Fibroblast of skin of back (primary cell): ENCODE measurements around the gene TRERF1.
A peak's percentile ranks its signal among the peaks of the same experiment; 100 is the strongest.
"Not testable (repeated sequence)": the region's sequence is repeated elsewhere in the genome, so short reads cannot be mapped to it uniquely, and the experiment has no call there.

Experiments used
- DNase-seq: peaks from one replicate; pipeline ENCODE4 v3.0.0-alpha.2; 2013

TRERF1 gene

DNA sequence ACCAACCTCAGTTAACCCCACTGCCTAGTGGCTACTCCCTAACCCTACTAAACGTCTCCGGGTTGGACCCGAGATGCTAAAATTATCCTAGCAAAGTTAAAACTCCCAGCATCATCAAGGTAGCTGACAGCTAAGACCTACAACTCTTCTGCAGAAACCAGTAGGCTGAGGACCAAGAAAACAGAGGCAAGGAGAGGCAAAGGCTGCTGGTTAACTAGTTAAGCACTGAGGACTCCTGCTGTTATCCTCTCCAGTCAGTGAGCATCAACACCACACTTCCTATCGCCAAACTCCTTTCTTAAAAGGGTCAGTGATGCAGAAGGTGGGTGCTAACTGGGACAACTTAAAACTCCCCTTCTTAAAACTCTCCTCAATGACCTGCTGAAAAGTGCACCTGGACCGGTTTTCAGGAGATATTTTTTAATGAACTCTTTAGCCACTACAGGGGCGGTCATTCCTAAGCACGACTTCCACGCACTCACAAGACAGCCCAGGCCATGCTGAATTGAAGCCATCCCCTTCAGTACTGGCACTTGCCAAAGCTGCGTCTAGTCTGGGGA is 1.7 kb downstream of the TRERF1 start:
- peak; percentile 36 for DNase-seq

DNA sequence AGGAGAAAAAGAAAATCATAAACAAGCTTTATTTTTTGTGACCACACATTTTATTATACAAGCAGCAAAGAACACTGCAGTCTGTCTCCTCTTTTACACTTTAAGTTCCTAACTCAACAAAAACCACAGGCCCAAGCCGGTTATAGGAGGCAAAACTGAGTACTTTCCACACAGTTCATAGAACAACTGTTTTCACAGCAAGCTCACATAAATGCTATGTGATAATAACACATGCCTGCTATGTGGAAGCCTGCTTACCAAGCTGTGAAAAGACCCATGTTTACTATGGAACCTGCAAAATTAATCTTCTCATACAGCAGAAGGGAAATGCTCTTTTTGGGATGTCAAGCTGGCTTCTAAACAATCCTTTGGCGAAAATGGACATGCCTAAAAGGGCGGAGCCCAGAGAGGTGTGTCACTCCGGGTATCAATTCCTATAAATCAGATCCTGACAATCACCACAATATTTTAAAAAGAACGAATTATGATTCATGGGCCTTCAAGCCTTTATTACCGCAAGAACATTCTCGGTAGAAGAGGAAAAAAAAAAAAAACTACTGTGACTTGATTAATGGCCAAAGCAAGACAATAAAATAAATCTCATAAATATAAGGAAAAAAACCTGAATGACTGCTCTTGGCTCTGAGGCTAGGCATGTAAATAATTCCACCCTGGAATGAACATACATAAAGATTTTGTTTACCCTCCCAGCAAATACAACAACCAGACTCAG is 2.6 kb downstream of the TRERF1 start:
- no peak for DNase-seq

DNA sequence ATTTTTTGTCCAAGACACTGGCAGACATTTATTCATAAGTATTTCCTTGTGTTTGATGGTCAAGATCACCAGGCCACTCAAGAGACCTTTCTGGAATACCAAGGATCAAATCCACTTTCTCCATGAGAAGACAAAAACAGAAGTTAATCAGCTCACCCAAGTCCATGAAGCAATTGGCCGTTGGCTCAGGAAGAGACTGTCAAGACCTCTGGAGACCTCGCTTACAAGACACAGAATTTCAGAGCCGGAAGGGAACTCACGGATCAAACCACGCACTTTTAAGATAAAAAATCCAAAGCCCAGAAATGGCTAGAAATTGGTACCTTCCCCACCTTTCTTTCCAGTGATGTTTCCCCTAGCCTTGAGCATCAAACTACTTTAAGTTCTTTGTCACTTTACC is 3.3 kb downstream of the TRERF1 start:
- no peak for DNase-seq

DNA sequence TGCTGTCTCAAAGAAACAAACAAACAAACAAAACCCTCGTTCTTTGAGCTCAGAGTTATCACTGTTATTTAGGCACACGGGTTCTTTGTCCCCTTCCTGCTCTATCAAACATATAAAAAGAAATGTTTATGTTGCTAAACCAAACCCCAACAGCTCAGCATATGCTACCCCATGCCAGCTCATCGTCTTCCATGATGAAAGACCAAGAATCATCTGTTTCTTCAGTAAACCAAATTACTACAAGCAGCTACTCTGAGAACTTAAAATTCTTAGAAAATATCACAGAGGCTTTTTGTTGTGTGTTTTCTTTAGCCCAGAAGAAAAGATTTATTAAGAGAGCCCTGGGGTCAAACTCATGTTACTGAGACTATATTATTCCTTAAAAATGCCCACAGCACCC is 4.7 kb downstream of the TRERF1 start:
- no peak for DNase-seq

DNA sequence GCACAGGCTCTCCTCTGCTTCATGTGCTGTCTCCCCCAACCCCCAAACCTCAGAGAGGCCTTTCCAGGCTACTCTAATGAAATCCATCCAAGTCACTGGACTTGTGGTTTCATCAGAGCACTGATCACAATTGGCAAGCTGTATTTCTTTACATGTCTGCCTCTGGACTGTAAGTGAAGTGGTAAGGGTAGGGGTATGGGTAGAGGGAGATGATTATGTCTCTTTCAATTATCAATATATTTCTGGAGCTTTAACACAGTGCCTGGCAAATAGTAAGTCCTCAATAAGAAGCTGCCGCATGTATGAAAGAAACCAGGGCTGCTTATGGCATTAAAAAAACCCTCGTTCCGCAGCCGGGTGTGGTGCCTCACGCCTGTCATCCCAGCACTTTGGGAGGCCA is 5.4 kb downstream of the TRERF1 start:
- DNase-seq: no peak

DNA sequence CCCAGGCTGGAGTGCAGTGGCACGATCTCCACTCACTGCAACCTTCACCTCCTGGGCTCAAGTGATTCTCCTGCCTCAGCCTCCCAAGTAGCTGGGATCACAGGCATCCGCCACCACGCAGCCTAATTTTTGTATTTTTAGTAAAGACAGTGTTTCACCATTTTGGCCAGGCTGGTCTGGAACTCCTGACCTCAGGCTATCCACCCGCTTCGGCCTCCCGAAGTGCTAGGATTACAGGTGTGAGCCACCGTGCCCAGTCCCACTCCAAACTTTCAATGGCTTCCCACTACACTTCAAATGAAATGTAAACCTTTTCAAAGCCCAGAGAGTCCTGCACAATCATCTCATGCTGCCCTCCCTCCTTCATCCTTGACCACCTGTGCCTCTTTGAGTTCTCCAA is 5.8 kb downstream of the TRERF1 start:
- DNase-seq: not testable (repeated sequence)

DNA sequence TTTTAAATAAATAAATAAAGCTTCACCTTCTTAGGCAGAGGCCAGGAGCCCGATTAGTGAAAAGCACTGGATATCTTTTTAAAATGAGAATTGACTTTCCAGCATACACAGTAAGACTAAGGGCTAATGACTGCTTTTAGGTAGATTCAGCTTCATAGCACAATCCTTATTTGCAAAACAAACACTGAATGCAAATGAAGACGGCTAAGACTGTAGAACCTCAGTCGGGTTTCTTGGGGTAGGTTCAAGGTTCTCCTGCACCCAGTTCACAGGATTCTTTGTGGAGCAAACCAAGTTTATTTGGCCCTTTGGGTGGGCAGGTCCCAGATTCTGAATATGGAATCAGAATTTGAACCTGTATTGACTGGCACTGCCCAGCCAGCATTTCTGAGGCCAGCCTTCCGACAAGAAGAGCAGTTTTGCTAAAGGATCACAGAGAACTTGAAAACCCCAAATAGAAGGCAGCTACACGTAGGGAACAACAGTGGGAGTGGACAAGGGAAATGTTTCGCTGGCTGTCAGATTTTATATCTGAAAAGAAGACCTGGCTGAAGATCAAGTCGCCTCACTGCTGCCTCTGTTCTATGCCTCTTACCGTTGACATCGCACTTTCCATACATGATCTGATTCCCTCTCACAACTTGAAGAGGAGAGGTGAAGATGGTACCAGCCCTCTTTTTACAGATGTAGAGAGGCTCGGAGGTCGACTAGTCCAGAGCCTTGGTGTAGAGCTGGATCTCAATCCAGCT is 8.2 kb downstream of the TRERF1 start:
- DNase-seq: no peak

DNA sequence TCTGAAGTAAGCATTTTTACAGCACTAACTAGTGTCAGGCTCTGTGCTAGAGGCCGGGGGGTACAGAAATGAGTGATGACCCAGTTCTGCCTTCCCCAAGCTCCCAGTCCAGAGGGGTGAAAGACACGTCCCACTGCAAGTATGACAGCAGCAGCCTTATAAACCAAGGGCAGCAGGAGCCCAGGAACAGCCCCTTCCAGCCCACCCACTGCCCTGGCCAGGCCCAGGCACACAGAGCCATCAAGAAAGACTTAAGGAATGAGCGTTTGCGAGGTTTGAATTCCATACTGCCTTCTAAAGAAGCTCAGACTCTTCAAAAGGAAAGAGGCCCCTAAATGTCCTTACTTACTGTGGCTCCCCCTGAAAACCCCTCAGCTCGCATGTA is 10.0 kb downstream of the TRERF1 start:
- peak; percentile 62 for DNase-seq

DNA sequence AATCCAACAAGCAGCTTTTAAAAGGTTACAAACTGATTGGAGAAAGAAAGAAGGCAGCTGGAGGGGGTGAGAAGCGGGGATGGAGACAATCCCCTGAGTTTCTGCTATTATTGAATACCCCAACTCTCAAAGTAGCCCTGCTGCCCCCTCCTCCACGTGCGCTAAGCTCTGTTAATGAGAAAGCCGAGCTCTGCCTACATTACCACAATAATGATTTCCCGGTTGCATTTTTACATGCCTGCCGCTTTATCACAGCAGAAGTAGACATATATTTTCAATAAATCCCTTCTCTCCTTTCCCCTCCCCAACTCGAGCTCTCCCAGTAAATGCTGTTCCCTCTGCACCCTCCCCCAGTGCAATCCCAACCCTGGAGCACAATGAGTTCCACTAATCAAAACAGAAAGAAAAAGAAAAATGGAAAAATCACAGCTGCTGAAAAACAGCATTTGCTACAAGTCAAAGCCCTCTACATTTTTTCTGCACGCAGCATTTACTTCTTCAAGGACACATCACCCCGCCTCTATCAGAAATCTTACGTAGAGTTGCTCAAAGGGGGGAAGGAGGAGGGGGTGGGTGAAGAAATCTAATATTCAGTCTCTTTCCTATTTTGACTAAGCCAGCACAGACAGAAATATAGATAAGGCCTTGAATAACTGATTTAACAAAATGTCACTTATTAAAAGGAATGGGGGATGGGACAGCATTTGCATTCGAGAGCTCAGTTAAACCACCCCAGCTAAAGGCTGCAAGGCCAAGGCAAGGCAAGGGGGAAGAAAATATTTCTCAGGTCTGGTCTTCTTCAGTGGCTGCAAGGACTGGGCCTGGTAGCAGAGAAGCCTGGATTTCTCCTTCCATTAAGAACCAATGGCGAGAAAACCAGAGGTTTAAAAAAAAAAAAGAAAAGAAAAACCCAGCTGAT is 10.7 kb downstream of the TRERF1 start:
- peak; percentile 50 for DNase-seq

DNA sequence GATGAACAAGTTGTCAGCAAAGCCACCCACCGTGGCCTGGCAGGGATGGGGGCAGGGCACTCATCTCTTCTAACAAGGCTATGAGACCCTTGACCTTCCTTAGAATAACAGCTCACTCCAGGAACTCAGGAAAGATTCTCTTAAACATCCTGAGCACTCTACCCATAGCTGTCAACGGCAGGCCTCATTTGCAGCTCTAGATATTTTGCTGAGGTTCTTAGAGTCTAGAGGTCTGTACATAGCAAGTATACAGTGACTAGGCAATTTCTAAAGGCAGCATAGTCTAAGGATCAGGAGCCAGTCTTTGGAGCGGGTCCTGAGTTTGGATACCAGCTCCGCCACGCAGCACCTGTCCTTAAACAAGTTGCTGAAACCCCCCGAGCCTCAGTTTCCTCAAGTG is 11.7 kb downstream of the TRERF1 start:
- DNase-seq: no peak

DNA sequence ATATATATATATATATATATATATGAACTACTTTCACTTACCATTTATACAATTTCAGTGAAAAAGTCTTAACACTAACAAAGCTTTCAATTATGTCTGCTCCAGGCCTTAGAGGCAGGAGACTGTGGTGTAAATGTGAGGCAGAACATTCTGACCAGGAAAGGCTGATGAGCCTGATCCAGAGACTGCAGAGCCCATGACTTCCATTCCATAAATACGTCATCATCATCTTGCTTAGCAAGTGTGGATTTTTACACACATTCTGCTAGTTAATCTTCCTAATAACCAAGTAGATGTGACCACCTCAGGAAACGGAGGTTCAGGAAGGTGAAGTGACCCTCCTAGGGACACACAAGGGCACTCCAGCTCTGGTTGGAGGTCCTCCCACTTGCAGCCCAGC is 14.9 kb downstream of the TRERF1 start:
- peak; percentile 40 for DNase-seq

DNA sequence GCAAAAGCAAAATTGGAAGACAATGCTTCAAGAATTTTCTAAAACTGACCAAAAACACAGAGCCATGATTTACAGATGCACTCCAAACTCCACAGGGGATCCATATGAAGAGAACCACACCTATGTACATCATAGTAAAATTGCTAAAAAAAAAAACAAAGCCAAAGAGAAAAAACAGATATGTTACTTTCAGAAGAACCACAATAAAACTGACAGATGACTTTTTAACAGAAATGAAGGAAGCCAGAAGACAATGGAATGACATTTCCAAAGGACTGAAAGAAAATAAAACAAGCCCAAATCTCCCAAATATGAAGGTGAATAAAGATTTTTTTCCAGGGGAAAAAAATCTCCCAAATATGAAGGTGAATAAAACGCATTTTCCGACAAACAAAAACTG is 17.5 kb downstream of the TRERF1 start:
- DNase-seq: no peak

DNA sequence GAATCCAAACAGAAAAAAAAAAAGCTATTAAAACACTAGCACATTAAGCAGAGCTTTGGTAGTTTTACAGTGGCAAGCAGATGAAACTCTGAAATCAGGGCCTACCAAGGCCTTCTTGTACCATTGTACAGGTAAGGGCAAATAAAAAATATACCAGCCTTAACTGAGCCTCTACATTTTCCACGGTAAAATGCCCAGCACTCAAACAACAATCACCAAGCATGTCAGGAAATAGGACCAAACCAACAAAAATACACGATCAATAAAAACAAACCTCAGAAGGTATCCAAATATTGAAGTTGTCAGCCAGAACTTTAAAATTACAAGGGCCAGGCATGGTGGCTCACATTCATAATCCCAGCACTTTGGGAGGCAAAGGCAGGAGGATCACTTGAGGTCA is 18.3 kb downstream of the TRERF1 start:
- DNase-seq: no peak

DNA sequence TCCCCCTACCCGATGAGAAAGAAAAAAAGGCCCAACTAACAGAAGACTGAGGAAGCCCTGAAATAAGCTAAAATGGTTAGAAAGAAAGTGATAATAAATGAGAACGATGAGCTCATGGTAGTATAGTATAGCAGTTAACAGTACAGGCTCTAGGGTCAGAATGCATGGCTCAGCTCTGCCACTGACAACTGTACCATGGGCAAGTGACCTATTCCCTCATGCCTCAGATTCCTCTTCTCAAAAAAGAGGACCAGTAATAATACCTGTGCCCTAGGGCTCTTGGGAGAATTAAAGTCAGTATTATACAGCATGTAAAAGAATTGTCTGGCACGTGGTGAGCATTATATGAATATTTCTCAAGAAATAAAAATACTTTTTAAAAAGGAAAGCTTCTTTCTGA is 19.8 kb downstream of the TRERF1 start:
- no peak for DNase-seq

DNA sequence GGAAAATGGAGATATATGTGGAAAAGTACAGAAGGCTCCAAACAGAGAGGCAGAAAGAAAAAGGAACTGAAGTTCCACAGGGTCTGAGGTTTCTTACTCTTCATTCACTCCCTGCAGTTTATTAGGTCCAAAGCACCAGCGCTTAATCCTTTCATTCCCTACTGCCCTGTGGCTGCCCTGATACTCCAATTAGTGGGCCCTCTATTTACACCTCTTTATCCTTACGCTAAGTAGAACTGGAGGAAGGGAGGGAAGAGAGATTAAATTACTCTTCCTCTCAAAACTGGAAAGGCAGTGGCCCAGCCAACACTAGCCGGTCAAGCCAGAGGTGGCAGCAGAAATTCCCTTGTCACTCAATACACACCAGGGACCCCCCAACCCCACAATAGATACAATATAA is 20.4 kb downstream of the TRERF1 start:
- no peak for DNase-seq

DNA sequence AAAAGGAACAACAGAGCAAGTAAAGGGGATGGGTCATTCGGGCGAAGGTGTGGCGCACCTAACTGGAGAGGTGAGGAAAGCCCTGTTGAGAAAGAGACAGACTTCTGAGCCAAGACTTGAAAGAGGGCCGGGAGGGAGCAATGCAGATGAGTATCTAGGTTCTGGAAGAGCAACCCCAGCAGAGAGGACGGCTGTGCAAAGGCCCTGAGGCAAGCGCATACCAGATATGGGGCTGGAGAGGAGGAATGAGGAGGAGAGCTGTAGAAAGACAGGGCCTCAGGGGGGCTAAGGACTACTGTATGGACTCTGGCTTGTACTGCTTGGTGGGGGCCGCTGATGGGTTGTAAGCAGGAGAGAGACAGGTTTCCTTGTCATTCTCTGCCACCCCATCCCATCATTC is 21.9 kb downstream of the TRERF1 start:
- DNase-seq: no peak

DNA sequence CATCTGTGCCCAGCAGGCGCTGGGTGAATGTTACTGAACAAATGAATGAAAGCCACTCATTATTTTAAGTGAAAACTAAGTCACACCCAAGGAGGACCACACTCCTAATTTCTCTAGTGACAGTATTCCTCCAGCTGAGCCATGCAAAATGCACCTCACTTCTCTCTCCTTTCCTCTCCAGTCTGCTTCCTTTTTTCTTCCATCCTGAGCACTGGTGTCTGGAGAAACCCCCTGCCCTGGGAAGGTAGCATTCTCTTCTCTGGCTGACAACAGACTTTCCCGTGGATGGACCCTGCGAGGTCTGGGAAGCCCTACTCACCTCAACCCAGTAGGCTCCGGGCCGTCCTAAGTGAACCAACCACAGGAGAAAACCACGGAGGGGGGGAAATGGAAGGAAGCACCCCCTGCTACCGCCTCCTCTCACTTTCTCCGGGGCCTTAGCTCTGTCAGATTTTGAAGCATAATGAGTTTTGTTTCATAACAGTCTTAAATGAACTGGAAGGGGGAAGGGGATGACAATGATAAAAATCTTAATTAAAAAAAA is 22.6 kb downstream of the TRERF1 start:
- DNase-seq: no peak

DNA sequence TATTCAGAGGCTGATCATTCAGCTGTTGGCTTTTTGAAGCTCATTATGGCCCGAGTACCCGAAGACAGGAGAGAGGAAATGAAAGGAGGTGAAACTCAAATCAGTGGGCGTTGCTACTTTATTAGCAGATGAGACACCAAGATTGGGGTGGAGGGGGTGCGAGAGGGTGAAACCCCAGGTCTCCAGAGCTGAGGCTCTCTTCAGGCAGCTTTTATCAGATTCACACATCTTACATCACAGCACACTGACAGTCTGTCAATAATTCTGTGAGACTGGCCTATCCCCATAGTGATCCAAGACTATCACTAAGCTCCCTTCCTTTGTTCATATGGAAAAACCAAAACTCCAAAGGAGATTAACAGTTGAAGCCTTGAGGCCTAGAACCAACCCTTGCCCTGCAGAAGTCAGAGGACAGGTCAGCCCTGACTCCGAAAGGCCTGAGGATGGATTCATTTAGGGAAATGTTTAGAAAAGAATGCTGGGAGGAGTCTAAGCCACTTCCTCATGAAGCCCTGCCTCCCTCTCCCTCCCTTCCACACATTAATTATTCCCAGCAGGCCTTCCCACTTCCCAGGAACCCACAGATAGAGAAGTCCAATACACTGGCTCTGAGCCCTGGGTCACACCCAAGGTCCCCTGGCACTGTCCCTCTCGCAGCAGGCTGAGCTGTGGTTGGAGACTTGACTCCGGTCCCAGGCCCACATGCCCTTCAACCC is 23.2 kb downstream of the TRERF1 start:
- peak; percentile 62 for DNase-seq

DNA sequence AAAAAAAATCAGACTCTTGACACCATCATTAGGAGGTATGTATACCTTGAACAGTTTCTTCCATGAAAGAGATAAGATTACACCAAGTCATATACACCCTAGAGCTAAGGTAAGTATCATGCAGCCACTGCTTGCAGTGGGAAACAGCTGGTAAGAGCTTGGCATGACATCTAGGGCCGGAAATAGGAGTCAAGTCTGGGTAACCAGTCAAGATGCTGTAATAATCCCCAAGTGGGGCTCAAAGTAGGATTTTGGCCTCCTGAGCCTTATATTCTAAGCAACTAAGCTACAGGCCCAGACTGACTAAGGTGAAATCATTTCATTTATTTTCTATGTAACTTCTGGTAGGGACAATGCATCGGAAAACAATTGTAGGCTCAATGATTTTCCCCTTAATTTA is 23.9 kb downstream of the TRERF1 start:
- DNase-seq: no peak

DNA sequence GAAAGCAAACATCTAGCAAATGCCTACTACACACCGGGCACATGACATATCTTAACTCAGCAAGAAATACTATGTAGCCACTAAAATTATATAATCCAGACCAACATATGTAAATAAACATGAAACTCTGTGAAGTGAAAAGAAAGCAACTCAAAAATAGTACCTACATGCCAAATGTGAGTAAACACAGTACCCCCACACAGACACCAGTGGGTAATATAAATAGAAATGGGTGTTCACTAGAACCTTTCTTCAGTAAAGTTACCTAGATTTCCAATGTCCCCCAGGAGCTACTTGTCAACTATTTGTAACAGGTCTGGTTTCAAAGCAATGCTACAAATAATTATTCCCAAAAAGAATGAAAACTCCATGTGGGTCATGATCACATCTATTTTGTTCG is 25.5 kb downstream of the TRERF1 start:
- DNase-seq: no peak

DNA sequence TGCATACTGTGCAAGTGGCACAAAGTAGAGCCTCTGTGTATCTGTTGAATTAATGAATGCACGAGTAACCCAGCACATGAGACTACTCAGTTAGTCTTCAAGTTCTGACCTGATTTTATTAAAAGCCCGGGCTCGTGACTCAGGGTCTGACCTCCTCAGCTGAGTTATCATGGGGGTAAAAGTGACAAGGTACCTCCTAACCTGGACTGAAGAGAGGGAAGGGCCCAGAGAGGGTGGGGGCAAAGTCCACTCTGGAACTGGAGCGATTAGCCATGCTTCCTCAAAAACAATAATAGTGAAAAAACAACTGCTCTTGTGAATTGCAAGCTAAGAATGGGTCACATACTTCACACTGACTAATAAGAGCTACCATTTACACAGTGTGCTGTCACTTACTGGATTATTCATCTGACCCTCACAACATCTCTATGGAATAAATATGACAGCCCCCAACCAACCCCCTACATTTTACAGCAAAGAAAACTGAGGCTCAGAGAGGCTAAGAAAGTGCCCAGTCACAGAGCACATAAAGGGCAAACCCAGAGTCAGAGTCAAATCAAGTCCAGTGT is 26.7 kb downstream of the TRERF1 start:
- no peak for DNase-seq

DNA sequence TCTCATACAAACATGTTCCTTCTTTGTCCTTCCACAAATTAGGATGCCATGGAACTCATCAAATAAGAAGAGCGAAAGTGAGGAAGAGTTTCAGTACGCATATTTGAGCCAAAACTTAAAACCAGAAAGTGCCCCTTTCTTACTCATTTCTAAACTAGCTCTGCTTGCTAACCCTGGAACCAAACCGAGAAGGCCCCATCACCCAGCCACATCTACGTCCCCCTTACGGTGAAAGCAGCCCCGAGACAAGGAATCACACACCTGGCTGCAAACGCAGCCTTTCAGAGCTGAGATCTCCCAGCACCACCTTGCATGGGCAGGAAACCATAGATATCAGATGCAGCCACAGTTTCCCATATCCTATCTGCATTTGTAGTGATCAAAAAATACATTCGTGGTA is 28.5 kb downstream of the TRERF1 start:
- no peak for DNase-seq
